ENCODE results near the gene MC2R.

MC2R gene

DNA sequence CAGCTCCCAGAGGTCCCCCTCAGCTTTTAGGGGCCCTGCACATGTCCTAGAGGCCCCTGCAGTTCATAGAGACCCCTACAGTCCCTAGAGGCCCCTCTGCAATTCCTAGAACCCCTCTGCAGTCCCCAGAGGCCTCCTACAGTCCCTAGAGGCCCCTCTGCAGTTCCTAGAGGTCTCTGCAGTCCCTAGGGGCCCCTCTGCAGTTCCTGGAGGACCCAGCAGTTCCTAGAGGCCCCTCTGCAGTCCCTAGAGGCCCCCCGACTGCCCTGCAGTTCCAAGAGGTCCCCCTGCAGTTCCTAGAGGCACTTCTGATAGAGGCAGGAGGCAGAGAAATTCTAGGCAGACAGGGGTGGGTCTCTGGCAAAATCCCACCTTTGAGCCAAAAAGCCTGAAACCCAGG lies 35.4 kb downstream of the MC2R start (continued):
- TF ChIP-seq, protein P1, sequence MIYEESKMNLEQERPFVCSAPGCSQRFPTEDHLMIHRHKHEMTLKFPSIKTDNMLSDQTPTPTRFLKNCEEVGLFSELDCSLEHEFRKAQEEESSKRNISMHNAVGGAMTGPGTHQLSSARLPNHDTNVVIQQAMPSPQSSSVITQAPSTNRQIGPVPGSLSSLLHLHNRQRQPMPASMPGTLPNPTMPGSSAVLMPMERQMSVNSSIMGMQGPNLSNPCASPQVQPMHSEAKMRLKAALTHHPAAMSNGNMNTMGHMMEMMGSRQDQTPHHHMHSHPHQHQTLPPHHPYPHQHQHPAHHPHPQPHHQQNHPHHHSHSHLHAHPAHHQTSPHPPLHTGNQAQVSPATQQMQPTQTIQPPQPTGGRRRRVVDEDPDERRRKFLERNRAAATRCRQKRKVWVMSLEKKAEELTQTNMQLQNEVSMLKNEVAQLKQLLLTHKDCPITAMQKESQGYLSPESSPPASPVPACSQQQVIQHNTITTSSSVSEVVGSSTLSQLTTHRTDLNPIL (CRISPR knock-in tag; IDR thresholded peaks at IDR 0.05; ENCODE audit: low read depth): no peak
- TF ChIP-seq ZNF565 (CRISPR knock-in tag; conservative IDR thresholded peaks at IDR 0.05; ENCODE audit: low read depth): no peak
- no peak for TF ChIP-seq TCF4 (CRISPR knock-in tag; IDR thresholded peaks at IDR 0.05; ENCODE audit: borderline replicate concordance)
- no peak for TF ChIP-seq SNAI2 (CRISPR knock-in tag; IDR thresholded peaks at IDR 0.05)
- TF ChIP-seq, protein P2, sequence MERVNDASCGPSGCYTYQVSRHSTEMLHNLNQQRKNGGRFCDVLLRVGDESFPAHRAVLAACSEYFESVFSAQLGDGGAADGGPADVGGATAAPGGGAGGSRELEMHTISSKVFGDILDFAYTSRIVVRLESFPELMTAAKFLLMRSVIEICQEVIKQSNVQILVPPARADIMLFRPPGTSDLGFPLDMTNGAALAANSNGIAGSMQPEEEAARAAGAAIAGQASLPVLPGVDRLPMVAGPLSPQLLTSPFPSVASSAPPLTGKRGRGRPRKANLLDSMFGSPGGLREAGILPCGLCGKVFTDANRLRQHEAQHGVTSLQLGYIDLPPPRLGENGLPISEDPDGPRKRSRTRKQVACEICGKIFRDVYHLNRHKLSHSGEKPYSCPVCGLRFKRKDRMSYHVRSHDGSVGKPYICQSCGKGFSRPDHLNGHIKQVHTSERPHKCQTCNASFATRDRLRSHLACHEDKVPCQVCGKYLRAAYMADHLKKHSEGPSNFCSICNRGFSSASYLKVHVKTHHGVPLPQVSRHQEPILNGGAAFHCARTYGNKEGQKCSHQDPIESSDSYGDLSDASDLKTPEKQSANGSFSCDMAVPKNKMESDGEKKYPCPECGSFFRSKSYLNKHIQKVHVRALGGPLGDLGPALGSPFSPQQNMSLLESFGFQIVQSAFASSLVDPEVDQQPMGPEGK (CRISPR knock-in tag; IDR thresholded peaks at IDR 0.05; ENCODE audit: borderline replicate concordance): no peak

DNA sequence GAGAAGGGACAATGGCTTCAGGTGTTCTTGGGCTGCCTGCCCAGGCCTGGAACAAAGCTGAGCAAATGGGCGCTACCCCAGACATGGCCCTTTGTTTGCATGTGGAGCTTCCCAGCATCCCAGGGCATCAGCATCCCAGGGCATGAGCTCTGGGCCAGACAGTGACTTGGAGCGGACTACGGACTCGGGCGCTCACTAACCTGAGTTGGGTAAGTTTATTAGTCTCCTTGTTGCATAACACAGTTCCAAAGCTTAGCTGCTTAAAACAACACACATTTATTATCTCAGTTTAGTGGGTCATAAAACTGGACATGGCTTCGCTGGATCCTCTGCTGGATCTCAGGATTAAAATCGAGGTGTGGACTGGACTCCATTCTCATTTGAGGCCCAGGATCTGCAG lies 35.8 kb downstream of the MC2R start:
- TF ChIP-seq RARB (CRISPR knock-in tag; IDR thresholded peaks at IDR 0.05) (no peak), ZFP3 (CRISPR knock-in tag; IDR thresholded peaks at IDR 0.05) (no peak)
- TF ChIP-seq, protein P2 (CRISPR knock-in tag; IDR thresholded peaks at IDR 0.05; ENCODE audit: borderline replicate concordance): no peak
- ATAC-seq: no peak

DNA sequence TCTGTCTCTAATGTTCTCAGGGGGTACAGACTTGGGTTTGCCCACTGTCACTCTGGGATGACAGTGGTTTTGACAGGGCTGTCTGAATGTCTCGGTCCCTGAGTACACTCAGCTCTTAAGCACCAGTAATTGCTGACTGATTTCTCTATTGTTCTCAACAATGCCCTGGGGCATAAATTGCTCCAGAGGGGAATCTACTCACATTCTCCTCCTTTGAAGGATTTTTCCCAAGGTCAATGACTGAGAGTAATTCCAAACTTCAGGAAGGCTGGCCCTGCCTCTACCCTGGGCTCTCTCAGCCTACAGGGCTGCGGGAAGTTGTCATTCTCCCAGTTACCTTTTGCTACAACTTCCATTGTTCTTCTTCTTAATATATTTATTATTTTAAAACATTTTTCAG lies 36.5 kb downstream of the MC2R start:
- ATAC-seq: no peak
- no peak for TF ChIP-seq ISL1 (CRISPR knock-in tag; IDR thresholded peaks at IDR 0.05)
- no peak for TF ChIP-seq OSR1 (CRISPR knock-in tag; IDR thresholded peaks at IDR 0.05)
- TF ChIP-seq TOX (CRISPR knock-in tag; IDR thresholded peaks at IDR 0.05; ENCODE audit: borderline replicate concordance): no peak
- TF ChIP-seq ESRRG (CRISPR knock-in tag; IDR thresholded peaks at IDR 0.05): no peak
- TF ChIP-seq TCF4 (CRISPR knock-in tag; IDR thresholded peaks at IDR 0.05; ENCODE audit: borderline replicate concordance): no peak
- TF ChIP-seq CSDC2 (CRISPR knock-in tag; IDR thresholded peaks at IDR 0.05): no peak
- no peak for TF ChIP-seq SNAI2 (CRISPR knock-in tag; IDR thresholded peaks at IDR 0.05)
- TF ChIP-seq BACH2 (CRISPR knock-in tag; IDR thresholded peaks at IDR 0.05; ENCODE audit: borderline replicate concordance): no peak
- TF ChIP-seq, protein P3, sequence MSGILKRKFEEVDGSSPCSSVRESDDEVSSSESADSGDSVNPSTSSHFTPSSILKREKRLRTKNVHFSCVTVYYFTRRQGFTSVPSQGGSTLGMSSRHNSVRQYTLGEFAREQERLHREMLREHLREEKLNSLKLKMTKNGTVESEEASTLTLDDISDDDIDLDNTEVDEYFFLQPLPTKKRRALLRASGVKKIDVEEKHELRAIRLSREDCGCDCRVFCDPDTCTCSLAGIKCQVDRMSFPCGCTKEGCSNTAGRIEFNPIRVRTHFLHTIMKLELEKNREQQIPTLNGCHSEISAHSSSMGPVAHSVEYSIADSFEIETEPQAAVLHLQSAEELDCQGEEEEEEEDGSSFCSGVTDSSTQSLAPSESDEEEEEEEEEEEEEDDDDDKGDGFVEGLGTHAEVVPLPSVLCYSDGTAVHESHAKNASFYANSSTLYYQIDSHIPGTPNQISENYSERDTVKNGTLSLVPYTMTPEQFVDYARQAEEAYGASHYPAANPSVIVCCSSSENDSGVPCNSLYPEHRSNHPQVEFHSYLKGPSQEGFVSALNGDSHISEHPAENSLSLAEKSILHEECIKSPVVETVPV (CRISPR knock-in tag; IDR thresholded peaks at IDR 0.05): no peak
- TF ChIP-seq, protein P1 (CRISPR knock-in tag; IDR thresholded peaks at IDR 0.05; ENCODE audit: low read depth): no peak
- no peak for TF ChIP-seq ZC3H10 (CRISPR knock-in tag; IDR thresholded peaks at IDR 0.05)
- no peak for TF ChIP-seq ZFP3 (CRISPR knock-in tag; IDR thresholded peaks at IDR 0.05)
- no peak for TF ChIP-seq RARB (CRISPR knock-in tag; IDR thresholded peaks at IDR 0.05)
- TF ChIP-seq GLIS3 (CRISPR knock-in tag; IDR thresholded peaks at IDR 0.05): no peak
- TF ChIP-seq, protein P4, sequence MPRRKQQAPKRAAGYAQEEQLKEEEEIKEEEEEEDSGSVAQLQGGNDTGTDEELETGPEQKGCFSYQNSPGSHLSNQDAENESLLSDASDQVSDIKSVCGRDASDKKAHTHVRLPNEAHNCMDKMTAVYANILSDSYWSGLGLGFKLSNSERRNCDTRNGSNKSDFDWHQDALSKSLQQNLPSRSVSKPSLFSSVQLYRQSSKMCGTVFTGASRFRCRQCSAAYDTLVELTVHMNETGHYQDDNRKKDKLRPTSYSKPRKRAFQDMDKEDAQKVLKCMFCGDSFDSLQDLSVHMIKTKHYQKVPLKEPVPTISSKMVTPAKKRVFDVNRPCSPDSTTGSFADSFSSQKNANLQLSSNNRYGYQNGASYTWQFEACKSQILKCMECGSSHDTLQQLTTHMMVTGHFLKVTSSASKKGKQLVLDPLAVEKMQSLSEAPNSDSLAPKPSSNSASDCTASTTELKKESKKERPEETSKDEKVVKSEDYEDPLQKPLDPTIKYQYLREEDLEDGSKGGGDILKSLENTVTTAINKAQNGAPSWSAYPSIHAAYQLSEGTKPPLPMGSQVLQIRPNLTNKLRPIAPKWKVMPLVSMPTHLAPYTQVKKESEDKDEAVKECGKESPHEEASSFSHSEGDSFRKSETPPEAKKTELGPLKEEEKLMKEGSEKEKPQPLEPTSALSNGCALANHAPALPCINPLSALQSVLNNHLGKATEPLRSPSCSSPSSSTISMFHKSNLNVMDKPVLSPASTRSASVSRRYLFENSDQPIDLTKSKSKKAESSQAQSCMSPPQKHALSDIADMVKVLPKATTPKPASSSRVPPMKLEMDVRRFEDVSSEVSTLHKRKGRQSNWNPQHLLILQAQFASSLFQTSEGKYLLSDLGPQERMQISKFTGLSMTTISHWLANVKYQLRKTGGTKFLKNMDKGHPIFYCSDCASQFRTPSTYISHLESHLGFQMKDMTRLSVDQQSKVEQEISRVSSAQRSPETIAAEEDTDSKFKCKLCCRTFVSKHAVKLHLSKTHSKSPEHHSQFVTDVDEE (CRISPR knock-in tag; IDR thresholded peaks at IDR 0.05): no peak

DNA sequence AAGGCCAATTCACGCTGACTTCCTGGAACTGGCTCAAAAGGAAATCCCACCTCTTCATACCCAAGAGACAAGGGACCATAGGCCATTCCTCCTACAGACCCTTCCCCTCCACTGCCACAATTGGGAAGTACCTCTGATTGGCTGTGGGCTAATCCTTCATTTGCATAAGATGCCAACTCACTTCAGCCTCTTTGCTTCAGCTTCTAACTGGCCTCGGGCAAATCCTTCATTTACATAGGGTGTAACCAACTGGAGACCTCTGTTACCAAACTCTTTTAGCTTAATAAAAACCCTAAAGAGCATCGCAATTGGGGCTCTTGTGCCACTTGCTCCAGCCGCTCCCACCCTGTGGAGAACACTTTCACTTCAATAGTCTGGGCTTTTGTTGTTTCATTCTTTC lies 38.2 kb downstream of the MC2R start:
- no peak for ATAC-seq
- TF ChIP-seq CSDC2 (CRISPR knock-in tag; IDR thresholded peaks at IDR 0.05): no peak
- TF ChIP-seq ZC3H10 (CRISPR knock-in tag; IDR thresholded peaks at IDR 0.05): no peak
- TF ChIP-seq ESRRG (CRISPR knock-in tag; IDR thresholded peaks at IDR 0.05): no peak
- TF ChIP-seq GLIS3 (CRISPR knock-in tag; IDR thresholded peaks at IDR 0.05): no peak
- TF ChIP-seq, protein P1 (CRISPR knock-in tag; IDR thresholded peaks at IDR 0.05; ENCODE audit: low read depth): no peak
- TF ChIP-seq ZFP30 (CRISPR knock-in tag; IDR thresholded peaks at IDR 0.05): no peak
- TF ChIP-seq, protein P2 (CRISPR knock-in tag; IDR thresholded peaks at IDR 0.05; ENCODE audit: borderline replicate concordance): no peak
- TF ChIP-seq ZNF565 (CRISPR knock-in tag; conservative IDR thresholded peaks at IDR 0.05; ENCODE audit: low read depth): no peak
- TF ChIP-seq ARNTL (CRISPR knock-in tag; IDR thresholded peaks at IDR 0.05; ENCODE audit: borderline replicate concordance, low read depth): no peak
- TF ChIP-seq RARB (CRISPR knock-in tag; IDR thresholded peaks at IDR 0.05): no peak

All from SK-N-SH treated with all-trans-retinoic acid at 6 μM for 48 hours (cell line).